ENCODE measurements around the gene ANKRD66.
A peak's percentile ranks its signal among the peaks of the same experiment; 100 is the strongest.
"Not testable (repeated sequence)": the region's sequence is repeated elsewhere in the genome, so short reads cannot be mapped to it uniquely, and the experiment has no call there.

Gene ANKRD66

DNA sequence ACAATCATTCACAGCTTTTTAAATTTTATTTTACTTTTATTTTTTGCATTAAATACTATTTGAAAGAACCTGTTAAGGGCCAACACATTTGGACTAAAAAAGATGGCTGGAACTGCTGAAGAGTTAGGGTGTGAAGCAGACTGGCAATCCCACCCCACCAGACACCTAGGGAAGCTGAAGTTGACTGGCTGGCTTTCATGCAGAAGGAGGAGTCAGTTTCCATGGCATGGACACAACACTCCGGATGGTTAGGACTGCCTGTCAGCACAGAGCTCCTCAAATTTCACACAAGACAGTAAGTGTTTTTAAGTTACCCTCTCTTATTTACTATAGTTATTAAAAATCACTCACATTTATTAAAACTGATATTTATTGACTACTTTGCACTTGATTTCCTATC lies at the start of gene ANKRD66:
Gene ANKRD66 (plus strand): TSS at position 238 of the 400 bp plus-strand sequence. CDS start 5,016 bp downstream, outside the sequence.
- peak; percentile 8 for DNase-seq

DNA sequence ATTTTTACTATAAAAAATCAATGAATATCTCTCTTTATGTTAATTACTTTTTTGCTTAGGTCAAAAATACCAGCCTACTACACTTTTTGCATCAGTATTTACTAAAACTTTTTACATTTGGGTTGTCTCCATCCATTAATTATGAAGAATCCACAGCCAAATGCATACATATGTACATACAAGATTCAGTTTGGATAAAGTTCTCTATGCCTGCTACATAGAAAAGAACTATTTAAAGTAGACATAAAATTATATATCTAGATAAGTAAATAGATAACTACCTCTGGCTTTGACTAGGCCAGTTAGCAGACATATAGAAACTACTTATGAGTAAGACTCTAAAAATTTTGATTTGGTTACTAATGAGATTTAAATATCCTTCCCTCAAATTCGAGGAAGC lies 46.8 kb upstream of the ANKRD66 start:
- no peak for DNase-seq

DNA sequence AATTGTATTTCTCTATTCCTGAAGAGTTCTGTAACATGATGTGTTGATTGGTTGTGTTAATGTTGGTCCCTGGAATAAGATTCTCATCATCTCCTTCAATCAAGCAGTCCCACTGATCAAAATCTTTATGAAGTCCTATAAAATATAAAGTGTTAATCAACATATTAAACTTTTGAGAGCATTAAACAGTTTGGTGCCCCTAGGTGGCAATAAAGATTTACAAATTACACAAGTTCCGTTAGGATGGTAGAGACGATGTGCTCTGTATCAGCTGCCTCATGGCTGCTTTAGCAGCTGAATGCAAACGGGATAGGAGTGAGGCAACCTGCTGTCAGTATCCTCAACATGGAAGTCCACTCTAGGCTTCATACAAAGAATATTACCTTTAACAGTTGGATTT lies 42.2 kb upstream of the ANKRD66 start:
- peak; percentile 10 for DNase-seq

DNA sequence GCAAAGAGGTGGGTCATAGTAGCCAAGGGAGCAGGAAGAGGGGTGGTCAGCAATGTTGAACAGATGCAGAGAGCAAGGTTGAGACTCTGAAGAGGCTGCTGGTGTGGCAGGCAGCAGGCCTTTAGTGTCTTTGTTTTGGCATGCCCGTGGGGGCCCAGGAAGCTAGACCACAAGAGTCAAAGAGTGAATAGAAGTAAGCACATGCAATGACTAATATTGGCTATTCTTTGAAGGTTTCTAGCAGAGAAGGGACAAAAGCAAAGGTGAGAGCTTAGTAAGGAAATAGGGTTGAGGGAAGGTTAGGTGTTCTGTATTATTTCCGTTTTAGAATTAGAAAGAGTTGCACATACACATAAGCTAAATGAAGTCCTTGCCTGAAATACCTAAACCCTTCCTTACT lies 40.3 kb upstream of the ANKRD66 start:
- no peak for DNase-seq

DNA sequence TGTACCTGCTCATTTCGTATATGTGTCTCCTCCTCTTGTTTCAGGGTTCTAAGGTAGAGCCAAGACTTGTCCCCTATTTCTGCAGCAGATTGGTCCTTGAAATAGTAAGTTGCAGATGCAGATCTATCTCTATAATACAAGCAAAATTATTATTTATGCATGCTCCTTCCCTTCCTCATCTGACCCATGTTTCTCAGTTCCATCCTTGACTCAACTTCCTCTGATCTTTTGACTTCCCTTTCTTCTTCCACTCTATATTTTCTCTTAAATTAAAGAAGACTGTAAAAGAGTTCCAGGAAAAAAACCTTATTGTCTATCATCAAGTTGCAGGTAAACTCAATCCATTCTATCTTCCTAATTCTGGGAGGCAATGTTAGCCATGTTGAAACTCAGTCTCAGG lies 35.2 kb upstream of the ANKRD66 start:
- DNase-seq = no peak

DNA sequence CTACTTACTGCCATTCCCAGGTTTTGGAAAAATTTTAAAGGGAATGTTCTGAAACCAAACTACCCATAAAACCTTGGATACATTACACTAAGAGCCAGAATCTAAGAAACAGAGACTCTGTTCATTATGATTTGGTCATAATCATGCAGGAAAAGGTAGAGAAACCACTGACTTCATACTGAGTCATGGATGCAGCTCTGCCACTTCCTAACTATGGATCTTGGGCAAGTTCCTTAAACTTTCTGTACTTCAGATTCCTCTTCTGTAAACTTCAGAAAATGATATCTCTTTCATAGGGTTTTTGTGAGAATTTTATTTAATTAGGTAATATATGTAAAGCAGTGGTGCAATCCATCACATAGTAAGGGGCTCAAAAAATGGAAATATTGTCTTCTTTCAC lies 31.6 kb upstream of the ANKRD66 start:
- DNase-seq = no peak

DNA sequence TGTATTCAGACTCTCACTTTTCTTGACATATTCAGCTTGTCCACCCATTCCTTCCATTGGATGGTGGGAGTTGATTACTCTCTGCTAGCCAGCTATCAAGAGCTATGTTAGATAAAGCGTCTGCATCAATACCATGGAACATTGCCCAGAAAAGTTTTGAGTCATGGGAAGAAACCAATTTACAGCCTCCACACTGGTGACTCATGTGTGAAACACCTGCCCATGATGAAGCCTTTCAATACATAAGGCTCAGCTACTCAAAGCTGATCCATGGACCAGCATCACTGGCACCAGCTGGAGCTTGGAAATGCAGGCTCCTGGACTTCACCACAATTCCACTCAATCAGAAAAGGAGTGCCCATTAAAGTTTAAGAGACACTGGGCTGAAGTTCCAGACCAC lies 27.6 kb upstream of the ANKRD66 start:
- no peak for DNase-seq

DNA sequence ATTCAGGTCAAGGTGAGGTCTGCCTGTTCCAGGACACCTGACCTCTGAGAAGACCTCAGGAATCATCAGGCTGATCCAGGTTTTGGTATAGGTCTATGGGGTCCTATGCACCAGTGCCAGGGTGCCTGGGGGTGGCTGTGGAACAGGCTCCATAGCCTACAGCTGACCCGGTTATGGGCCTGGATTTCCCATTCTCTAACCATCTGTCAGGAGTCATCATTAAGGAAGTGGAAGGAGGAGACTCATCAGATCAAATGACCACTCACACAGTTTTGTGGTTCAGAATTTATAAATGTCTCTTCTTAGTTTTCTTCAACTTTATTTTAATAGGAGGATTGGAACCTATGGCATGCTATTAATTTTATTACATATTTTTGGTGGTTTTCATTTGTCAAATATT lies 26.3 kb upstream of the ANKRD66 start:
- no peak for DNase-seq

DNA sequence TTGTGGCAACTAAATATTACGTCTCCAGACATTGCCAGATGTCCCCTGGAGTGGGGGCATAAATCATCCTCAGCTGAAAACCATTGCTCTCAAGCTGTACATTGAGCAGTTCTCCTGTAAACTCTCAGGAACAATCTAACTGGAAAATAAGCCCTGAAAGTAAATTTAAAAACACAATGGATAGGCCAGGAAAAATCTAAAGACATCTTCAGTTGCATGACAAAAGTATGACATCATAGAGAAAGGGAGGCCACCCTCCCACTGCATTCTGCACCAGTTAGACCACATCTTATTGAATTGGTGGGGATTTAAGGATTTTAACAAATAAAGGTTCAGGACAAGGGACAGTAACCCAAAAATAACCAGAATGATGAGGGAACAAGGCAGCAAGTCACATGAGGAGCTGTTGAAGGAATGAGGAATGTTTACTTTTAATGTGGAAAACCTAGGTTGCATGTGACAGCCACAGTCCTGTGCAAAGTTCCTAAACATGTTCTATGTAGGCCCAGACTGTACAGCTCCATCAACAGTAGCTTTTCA lies 16.9 kb upstream of the ANKRD66 start:
- DNase-seq = no peak

DNA sequence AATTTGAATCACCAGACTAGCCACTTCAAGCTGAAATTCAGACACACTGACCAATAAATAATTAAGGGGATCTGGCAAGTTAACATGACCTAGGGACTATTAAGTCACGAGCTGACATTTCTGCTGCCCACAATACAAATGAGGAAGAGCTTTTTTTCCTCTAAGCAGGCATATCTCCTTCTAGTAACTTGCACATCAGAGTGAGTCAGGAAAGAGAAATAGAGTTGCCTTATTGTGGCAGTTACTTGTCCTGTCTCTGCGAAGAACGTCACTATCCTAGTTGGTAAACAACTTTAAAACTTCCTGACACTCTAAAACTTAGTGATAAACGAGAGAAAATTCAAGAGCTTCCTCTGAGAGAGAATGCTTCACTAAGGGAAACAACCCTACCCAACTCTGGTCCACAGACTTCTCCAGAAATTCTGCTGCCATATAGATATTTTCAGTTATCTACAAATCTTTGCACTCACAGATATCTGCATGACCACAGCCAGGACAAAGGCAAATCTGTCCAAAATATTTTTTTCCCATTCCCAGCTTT lies 15.7 kb upstream of the ANKRD66 start:
- no peak for DNase-seq

DNA sequence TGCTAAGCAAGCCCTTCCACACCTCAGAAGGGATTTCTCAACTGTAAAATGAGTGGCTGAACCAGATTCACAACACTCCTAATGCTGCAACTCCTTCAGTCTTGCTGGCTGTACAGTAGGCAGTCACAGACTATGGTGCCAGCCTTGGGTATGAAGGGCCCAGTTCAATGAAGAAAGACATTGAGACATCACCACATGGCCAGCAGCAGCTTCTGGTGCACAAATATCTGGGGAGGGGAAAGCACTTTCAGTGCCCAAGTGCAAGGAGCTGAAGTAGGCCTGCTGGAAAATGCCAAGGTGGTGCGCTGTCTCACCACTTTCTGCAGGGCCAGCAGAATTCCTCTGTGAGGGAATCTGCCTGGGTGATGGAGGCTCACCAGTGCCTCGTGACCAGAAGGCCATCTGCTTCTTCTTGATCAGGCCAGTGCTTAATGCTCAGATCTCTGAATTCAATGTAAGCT lies 13.4 kb upstream of the ANKRD66 start:
- DNase-seq = no peak

DNA sequence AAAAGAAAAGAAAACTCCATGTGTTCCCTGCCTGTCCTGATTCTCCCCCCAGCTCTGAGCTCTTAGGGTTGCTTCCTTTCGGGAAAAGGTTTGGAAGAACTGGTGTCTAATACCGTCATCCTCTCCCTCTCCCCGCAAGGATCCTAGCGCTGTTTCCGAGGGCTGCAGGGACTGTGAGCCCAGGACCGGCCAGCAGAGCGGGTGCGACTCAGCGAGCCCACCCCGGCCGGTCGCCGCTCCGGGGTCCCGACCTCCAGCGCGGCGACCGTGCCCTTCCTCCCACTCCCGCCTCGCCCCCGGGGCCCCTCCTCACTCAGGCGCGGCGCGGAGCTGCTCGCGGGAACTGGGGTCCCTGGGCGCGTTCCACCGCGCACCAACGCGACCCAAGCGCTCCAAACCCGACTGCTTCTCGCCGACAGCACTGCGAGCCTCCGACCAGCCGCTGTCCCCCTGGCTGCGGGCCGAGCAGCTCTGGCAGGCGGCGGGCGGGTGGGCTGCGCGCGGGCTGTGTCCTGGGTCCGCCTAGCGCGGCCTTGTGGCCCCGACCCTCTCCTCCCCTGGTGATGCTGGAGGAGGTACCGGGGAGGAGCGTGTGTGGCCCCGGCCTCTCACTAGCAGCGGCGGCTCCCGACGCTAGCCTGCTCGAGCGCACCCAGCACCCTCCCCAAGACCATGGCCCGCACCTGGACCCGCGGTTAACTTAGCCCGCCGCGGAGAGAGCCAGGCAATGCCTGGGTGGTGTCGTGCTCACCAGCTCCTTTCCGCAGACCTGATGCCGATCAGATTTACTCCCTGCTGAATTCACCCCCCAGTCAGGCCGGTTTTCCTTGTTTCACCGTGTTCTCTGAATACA lies 11.6 kb upstream of the ANKRD66 start, which contains the start of gene PLA2G7:
Gene PLA2G7 (minus strand): TSS at position 509 of the 853 bp plus-strand sequence. CDS start 12,484 bp downstream, outside the sequence.
- no peak for DNase-seq

DNA sequence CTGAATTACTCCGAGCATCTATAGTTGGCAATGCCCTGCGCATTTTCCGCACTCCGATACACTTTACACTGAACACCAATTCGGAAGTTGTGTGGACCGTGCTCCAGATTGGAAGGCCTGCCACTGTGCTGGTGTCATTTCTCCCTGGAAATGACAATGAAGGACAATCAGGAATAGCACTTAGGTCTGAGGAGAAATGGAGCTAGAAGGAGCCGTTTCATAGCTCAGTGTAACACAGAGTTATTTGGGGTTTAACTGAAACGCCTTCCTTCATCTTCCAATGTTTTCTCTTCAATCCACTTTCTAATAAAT lies 11.1 kb upstream of the ANKRD66 start:
- no peak for DNase-seq

DNA sequence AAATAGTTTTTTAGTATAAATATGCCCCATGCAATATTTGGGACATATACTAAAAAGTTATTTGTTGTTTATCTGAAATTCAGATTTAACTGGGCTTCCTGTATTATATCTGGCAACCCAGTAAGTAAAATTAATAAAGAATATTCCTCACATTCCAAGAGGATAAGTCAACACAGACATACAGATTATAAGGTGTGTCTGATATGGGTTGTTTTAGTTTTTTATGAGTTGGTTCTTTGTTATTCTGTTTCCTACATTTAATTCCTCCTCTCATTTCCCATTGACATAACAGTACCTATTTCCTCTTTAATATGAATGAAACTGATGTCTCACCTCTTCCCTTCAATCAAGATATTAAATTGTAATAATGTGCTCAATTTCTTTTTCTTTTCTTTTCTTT lies 9.8 kb upstream of the ANKRD66 start:
- DNase-seq = no peak

DNA sequence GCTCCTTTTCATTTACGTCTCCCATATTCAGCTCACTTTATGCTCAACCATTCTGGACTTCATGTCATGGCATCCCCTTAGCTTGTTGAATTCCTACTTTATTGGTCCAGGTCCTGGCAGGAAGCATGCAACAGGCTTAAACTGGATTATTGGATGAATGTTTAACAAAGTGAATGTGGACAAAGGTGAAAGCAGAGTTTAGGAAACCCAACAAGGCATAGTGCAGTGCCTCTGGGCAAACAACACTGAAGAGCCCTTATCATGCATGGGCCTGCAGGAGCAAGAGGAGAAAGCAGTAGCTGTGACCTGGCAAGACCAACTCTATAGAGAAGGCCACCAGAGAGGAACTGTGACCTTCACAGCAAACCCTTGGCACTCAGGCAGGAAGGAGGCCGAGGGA lies 5.3 kb upstream of the ANKRD66 start:
- no peak for DNase-seq

DNA sequence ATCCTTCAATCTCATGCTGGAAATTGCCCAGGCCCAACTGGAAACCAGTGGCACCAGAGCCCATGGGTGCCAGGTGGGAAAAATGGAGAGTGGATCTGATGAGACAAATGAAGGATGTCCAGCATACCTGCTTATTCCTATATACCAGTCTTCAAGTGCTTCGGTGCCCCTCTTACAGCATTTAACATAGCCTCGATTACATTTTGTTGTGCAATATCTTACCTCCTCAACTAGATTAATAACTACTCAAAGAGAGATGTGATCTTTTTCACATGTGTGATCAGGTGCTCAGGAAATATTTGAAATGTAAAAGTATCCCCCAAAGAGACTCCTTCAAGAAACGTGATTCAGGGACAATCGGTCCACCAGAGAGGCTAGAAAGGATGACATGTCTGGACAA lies 4.8 kb upstream of the ANKRD66 start:
- no peak for DNase-seq

DNA sequence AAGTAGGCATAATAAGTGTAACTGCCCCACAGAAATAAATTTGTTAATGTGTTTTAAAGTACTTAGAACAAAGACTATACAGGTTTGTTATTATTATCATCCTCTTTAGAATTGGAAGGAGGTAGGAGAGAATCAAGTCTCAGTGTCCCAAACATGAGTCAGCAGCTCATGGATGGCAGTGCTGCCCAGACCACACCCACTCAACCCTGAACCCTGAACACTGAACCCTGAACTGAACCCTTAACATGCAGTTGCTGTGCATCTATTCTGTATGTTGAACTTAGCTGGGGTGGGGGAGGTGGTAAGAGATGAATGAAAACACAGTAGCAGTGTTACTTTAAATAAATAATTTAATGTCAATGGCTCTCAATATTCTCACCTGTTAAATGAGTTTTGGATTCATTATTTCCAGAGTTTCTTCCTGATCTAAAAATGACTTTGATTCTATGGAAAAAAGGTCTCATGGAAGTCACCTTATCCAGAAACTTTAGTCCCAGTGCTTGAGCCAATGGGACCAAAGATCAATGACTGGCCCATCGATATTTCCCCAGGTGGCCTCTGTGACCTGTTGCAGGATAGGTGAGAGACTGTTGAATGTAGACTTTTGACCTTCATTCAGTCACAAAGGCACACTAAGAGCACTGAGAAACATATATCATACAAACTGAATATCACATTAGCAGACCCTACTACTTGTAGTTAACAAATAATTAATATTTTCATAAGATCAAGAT lies 3.1 kb upstream of the ANKRD66 start:
- no peak for DNase-seq

DNA sequence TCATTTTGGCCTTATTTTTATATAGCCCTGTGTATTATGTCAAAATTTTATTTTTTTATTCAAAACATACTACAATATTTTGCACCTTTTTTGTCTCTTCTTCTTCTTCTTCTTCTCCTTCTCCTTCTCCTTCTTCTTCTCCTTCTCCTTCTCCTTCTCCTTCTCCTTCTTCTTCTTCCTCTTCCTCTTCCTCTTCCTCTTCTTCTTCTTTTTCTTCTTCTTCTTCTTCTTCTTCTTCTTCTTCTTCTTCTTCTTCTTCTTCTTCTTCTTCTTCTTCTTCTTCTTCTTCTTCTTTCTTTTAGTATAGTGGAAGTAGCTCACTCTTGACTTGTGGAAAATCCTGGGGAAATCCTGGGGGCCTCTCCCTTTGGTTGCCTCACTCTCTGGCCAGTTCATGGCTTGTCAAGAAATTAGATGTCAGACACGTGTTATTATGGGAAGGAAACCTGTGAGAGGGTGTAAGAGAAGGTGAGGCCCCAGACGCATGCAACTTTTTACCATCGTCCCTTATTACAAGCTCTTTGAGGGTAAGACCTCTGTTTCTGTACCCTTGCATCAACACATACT lies 2.5 kb upstream of the ANKRD66 start:
- DNase-seq = not testable (repeated sequence)

DNA sequence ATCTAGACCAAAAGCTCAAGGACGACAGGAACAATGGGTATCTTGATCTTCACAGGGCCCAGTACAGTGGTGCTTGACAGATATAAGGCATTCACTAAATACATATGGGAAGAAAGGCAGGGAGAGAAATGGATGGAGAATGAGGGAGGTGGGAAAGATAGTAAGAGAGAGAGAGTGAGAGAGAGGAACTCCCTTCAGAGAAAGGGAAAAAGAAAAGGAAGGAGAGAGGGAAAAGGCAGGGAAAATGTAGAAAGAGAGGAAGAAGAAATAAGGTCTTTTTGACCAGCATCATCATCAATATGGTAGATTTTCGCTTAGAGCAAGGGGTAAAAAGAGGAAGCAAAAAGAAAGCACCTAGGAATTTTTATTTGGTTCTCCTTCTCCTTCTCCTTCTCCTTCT lies 760 bp upstream of the ANKRD66 start:
- DNase-seq = no peak

DNA sequence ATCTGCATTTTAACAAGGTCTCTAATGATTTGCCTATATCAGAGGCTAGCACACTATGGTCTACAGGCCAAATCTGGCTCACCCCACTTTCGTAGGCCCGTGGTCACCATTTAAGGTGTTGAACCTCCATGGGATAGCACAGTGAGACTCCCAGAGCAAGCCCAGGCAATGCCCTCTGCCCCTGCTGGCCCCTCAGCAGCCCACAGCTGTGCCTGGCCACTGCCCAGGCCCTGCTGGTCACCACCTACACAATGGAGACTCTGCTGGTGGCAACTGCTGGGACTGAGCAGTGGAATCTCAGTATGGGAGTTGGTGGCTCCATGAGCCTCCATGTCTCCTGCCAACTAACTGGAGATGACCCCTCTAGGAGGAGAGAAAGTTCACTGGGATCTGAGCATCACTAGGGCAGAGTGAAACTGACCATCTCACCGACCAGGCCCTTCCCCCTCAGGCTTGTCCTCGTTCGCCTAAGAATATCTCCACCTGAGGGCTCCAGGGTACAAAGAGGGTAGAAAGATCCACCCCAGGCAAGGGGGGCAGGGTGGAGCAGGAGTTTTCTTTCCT lies 2.3 kb downstream of the ANKRD66 start:
- no peak for DNase-seq

DNA sequence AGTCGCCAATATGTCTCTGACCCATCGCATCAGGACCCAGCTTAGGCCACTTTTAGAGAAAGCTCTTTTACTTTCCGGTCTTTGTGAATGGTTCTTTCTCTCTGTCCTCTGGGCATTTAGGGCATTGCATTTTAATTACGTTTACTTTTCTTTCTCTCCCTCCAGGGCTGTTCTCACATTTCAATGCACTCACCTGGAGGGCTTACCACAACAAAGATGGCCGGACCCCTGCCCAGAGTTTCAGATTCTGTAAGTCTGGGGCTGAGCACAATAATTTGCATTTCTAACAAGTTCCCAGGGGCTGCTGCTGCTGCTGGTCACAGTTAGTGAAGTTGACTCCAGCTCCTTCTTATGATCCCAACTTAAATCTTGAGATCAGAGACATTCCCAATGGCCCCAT lies 3.0 kb downstream of the ANKRD66 start:
- no peak for DNase-seq

DNA sequence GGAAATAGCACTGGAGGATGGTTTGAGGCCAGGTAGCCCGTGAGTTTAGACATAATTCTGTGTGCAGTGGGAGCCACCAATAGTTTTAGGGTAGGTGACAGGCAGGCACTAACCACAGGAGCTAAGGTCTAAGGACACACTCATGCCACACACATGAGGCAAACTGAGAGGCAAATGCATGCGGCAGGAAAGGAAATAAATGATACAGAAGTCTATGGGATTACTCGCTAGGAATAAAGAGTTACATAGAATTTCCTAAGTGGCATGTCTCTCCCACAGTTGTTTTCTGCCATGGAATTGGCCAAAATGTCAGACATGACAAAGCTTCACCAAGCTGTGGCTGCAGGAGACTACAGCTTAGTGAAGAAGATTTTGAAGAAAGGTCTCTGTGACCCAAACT lies 4.9 kb downstream of the ANKRD66 start:
- DNase-seq = no peak

DNA sequence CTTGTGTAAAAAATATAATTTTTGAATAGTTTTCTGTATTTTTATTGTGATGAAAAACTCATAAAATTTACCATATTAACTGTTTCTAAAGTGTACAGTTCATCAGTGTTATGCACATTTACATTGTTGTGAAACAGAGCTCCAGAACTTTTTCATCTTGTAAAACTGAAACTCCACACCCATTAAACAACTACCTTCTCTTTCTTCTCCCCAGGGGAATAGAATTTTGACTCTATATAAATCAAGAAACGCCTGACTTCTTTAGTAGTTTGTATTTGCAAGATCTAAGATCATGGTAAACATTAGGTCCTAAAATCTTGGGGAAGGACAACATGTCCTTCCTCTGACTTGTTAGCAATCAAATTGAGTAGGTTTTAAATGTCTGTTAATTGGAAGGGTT lies 9.1 kb downstream of the ANKRD66 start:
- DNase-seq = no peak
